Activated naive CD4-positive, alpha-beta T cell treated with anti-CD3 and anti-CD28 coated beads, Interleukin-2, amount 50 U/mL, for 24 hours (primary cell): ENCODE data around the gene TP63.

Experiments used
- H3K27ac Mint-ChIP-seq: one replicate; pipeline ENCODE4 v1.8.0; 2021; ENCODE audit warnings: mild to moderate bottlenecking, mixed read lengths
- H3K27me3 Mint-ChIP-seq: one replicate; pipeline ENCODE4 v1.8.0; 2021; ENCODE audit warnings: mixed read lengths
- H3K36me3 Mint-ChIP-seq: one replicate; pipeline ENCODE4 v1.8.0; 2021; ENCODE audit warnings: mixed read lengths
- H3K4me1 Mint-ChIP-seq: one replicate; pipeline ENCODE4 v1.8.0; 2021; ENCODE audit warnings: mixed read lengths
- H3K4me3 Mint-ChIP-seq: one replicate; pipeline ENCODE4 v1.8.0; 2021; ENCODE audit warnings: mild to moderate bottlenecking, mixed read lengths
- H3K9me3 Mint-ChIP-seq: one replicate; pipeline ENCODE4 v1.8.0; 2021; ENCODE audit warnings: mixed read lengths

The TP63 gene

DNA sequence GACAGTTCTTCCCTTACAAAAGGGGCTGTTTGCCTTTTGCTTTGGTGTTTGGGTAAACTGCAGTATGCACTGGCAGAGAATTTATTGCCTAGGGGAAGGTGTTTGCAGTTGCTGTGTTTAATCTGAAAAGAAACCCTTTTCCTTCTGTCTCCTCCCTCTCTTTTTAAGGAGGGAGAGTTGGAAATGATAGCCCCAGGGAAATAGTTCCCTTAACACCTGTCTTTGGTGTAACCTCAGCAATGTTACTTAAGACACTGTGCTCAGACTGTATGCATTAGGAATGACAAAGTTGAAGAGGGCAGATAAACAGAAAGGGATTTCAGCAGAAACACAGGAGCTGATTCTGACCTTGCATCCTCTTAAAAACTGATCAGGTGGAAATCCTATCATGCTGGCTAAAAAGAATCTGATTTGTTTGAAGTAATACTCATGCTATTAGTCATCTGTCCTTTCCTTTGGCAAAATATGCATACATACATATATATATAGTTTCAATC lies 125.4 kb downstream of the TP63 start:
- Mint-ChIP-seq H3K27me3 (no peaks in the 10 kb centered on the region), H3K9me3 (no peaks in the 10 kb centered on the region), H3K4me1 (no peaks in the 10 kb centered on the region), H3K36me3 (no peaks in the 10 kb centered on the region), H3K27ac (no peak overlapping the region), H3K4me3 (no peak overlapping the region)

DNA sequence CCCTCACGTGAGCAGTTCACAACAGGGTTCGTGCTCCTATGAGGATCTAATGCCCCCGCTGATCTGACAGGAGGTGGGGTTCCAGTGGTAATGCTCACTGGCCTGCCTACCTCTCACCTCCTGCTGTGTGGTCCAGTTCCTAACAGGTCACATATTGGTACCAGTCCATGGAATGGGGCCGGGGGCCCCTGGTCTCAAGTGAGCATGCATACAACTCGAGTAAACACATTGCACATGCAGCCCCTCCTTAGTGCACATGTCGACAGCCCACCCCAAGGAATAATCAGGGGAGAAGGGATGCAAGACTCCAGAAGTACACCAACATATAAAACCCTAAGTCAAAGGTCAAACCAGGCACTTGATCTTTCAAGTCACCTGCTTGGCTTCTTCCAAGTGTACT lies 127.0 kb downstream of the TP63 start:
- H3K4me3 Mint-ChIP-seq, result no peak overlapping the region

DNA sequence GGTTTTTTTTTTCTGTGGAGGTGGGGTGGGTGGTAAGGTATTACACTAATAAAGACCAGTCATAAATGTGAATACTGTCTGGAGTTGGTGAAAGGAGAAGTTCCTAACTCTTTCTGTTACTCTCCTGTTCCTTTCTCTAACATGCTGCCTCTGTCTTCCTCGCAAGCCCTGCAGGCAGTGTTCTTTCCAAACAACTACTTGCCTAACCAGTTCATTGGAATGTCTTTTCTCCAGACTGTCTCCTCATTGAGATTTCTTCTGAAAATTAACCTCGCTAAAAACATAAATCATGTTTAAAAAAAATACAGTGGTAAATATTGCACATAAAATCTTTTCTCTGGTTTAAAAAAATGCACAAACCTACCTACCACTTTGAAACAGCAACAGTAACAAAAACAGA lies 135.2 kb downstream of the TP63 start:
- Mint-ChIP-seq H3K27ac (no peak overlapping the region), H3K4me1 (no peaks in the 10 kb centered on the region), H3K36me3 (no peaks in the 10 kb centered on the region), H3K4me3 (no peak overlapping the region), H3K9me3 (no peaks in the 10 kb centered on the region), H3K27me3 (no peaks in the 10 kb centered on the region)

More for the DNA sequence above, 127.0 kb downstream of the TP63 start:
- no peaks in the 10 kb centered on the region for H3K36me3 Mint-ChIP-seq
- H3K27ac Mint-ChIP-seq, result no peak overlapping the region
- H3K9me3 Mint-ChIP-seq, result no peaks in the 10 kb centered on the region
- no peaks in the 10 kb centered on the region for H3K27me3 Mint-ChIP-seq
- no peaks in the 10 kb centered on the region for H3K4me1 Mint-ChIP-seq

DNA sequence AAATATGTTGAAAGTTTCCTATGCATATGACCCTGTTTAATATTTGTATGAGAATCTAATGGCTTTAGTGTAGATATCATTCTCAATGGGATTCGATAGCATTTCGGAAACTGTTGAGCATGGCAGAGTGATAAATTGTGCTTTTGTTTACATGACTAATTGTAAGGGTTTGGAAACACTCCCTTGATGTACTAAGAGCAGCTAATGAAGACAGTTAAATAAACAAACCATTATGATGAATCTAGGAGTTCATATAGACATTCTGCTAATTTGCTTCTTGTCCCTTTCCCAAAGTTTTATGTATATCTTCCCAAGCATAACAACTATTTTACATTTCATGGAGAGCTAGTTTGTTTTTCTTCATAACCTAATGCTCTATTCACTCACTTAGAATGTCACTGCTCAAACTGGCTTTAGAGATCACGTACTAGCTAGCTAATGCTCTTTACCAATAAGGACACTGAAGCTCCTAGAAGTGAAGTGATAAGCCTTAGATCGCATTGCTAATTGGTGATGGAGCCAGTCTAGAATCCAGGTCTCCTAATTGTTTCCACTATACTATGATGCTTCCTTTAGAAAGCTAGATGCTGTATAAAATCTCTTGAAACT lies 140.8 kb downstream of the TP63 start:
- Mint-ChIP-seq H3K4me1 (no peaks in the 10 kb centered on the region), H3K4me3 (no peak overlapping the region), H3K9me3 (no peaks in the 10 kb centered on the region), H3K27me3 (no peaks in the 10 kb centered on the region), H3K36me3 (no peaks in the 10 kb centered on the region), H3K27ac (no peak overlapping the region)

DNA sequence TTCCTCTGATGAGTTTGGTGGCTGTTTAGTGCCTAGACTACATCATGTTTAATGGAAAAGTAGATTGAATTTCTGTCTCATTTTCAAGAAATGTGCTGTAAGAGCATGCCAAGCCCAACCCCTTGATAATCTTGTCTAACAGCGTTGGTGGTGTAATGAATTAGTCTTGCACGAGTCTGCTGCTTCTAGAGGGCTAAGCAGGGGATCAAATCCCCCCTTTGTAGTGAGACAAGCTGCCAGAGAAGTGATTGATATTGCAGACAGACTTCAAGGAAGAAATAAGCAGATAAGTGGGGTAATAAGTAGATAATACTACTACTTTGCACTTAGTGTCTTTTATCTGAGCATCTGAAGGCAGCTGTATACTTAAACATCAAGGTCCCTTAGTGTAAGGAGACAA lies 141.4 kb downstream of the TP63 start:
- H3K27ac Mint-ChIP-seq, result no peak overlapping the region
- no peaks in the 10 kb centered on the region for H3K27me3 Mint-ChIP-seq
- H3K4me3 Mint-ChIP-seq, result no peak overlapping the region
- no peaks in the 10 kb centered on the region for H3K4me1 Mint-ChIP-seq
- H3K9me3 Mint-ChIP-seq, result no peaks in the 10 kb centered on the region
- no peaks in the 10 kb centered on the region for H3K36me3 Mint-ChIP-seq

DNA sequence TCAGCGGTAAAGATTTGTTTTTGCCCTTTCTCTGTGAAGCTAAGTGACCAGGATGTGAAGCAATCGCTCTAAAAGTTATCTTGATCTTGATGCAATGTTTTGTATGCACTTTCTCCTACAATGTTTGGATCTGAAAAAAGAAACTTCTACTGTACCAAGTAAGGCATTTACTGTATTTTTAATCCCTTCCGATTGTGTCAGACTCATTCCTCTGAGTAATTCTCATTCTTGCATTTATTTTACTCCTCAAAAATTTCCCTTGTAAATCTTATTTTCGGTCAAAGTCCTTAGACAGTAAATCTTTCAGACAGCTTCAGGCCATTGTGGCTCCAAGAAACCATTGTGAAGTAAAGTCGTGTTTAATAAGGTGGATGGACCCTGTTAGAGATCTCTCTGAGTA lies 141.9 kb downstream of the TP63 start:
- Mint-ChIP-seq H3K36me3 (no peaks in the 10 kb centered on the region), H3K27ac (no peak overlapping the region), H3K4me3 (no peak overlapping the region), H3K27me3 (no peaks in the 10 kb centered on the region), H3K9me3 (no peaks in the 10 kb centered on the region), H3K4me1 (no peaks in the 10 kb centered on the region)

DNA sequence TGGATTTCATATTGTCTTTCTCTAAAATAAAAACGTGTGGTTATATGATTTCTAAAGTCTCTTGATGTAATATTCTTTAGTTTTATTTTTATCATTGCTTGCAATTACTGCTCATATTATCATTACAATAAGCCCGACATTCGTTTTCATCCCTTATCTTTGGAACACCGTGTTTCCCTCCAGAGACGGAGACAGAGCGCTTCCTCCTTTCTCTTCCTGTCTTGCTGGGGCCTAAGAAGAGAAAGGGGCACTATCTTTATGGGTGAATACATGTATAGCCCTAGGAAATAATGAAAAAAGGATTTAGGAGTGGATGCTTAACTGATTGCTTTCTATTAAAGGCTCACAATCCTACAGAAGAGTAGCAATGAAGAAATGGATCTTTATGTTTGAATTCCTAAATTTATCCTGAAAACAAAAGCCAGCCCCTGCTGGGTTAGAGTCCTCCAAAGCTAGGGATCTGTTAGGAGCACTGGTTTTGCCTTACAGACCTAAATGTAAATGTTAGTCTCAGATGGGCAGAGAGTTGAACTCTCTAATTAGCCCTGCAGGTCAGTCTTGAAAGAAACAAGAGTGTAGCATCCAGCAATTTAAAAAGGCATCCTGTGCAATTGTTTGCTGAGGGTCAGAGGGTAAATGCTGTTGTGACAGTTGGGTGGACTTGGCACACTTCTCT lies 145.1 kb downstream of the TP63 start:
- no peak overlapping the region for H3K4me3 Mint-ChIP-seq
- no peaks in the 10 kb centered on the region for H3K27me3 Mint-ChIP-seq
- no peaks in the 10 kb centered on the region for H3K9me3 Mint-ChIP-seq

DNA sequence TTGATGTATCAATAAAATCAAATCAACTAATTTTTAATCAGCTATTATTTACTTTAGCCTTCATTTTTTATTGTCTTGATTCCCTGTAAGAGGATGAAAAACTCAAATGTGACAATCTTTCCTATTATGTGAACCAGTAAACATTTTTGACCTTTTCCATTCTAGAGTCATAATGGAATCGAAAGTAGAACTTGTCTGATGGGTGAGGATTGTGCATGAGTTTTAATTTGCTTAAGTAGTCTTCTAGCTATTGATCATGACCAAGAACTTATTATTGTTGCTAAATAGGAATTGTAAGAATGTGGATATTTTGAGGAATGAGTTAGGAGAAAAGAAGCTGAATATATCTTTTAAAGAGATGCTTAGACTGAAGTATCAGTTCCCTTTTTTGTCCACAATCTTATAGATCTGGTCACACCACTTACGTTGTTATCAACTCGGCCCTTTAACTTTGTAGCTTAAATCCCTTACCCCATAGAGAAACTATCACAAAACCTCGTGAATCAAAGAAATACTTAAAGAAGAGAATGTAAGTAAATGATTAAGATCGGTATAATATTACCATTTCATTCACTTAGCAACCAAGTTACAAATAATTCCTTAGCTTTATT lies 147.3 kb downstream of the TP63 start:
- no peaks in the 10 kb centered on the region for H3K36me3 Mint-ChIP-seq
- no peaks in the 10 kb centered on the region for H3K27me3 Mint-ChIP-seq
- H3K4me3 Mint-ChIP-seq, result no peak overlapping the region
- H3K4me1 Mint-ChIP-seq, result no peaks in the 10 kb centered on the region
- H3K9me3 Mint-ChIP-seq, result no peaks in the 10 kb centered on the region
- no peak overlapping the region for H3K27ac Mint-ChIP-seq

More for the DNA sequence above, 145.1 kb downstream of the TP63 start:
- Mint-ChIP-seq H3K36me3 (no peaks in the 10 kb centered on the region), H3K27ac (no peak overlapping the region), H3K4me1 (no peaks in the 10 kb centered on the region)

DNA sequence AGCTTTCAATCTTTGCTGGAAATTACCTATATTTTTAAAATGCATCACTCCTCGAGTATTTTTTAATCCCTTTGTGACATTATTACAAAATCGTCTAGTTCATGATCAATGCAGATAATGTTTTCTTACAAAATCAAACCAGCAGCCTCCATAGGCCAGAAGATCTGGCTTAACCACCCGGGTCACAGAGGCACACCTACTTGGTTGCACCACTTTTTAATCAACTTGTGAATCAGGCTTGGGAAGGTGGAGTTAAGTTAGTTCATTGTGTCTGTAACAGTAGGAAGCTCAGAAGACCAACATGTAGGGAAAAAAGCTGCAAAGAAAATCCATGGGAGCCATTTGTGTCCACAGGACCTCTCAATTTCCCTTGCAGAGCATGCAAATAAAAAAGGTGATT lies 148.0 kb downstream of the TP63 start:
- no peak overlapping the region for H3K27ac Mint-ChIP-seq
- no peaks in the 10 kb centered on the region for H3K36me3 Mint-ChIP-seq
- H3K4me3 Mint-ChIP-seq, result no peak overlapping the region
- no peaks in the 10 kb centered on the region for H3K27me3 Mint-ChIP-seq
- H3K4me1 Mint-ChIP-seq, result no peaks in the 10 kb centered on the region
- no peaks in the 10 kb centered on the region for H3K9me3 Mint-ChIP-seq

DNA sequence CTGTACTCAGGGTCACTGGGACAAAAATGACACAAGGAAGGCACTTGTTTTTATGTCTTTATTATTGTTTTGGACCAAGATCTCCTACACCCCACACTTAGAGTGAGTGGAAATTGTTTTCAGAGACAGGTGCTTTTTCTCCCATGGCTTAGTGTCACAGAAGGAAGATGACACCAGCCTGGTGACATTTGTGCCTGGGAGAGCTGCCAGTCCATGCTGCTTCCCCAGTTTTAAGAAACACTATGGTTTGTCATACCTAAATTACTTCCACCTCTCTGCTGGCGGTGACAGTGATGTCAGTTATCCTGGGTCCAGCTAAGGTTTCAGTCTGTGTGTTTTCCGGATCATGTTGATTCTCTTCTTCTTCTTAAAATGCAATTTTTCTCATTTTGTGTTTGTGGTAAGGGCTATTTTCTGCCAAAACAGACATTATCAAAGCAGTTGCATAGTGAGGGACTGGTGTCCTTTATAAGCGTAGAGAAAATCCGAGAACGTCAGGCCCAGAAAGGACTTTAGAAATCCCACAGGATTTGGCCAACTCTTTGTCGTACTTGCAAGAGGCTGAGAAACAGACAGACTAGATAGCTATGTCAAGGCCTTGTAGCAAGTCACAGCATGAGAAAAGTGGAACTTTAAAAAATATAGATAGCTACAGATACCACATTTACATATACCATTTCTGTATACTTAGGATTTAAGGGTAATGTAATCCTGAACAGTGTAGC lies 149.5 kb downstream of the TP63 start:
- Mint-ChIP-seq H3K27ac (no peak overlapping the region), H3K9me3 (no peaks in the 10 kb centered on the region), H3K27me3 (no peaks in the 10 kb centered on the region), H3K4me1 (no peaks in the 10 kb centered on the region), H3K4me3 (no peak overlapping the region), H3K36me3 (no peaks in the 10 kb centered on the region)

DNA sequence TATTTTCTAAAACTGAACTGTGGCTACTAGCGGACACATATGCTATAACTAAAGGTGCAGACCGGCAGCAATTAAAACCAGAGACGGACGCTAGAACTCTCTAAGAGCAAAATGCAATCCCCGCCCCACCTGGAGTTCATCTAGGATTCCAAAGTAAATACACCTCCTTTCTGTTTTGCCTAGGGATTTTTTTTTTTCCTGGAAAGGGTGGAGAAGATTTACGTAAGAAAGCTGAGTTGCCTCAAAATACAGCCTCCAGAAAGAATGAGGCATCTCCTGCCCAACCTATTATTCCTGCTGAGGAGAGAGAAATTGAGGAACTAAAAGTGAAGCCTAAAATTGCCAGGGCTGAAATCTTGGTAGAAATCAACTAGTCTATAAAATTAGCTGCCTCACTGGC lies 150.2 kb downstream of the TP63 start:
- H3K27me3 Mint-ChIP-seq, result no peaks in the 10 kb centered on the region
- H3K36me3 Mint-ChIP-seq, result no peaks in the 10 kb centered on the region
- H3K27ac Mint-ChIP-seq, result no peak overlapping the region
- H3K4me3 Mint-ChIP-seq, result no peak overlapping the region
- H3K9me3 Mint-ChIP-seq, result no peaks in the 10 kb centered on the region
- no peaks in the 10 kb centered on the region for H3K4me1 Mint-ChIP-seq

DNA sequence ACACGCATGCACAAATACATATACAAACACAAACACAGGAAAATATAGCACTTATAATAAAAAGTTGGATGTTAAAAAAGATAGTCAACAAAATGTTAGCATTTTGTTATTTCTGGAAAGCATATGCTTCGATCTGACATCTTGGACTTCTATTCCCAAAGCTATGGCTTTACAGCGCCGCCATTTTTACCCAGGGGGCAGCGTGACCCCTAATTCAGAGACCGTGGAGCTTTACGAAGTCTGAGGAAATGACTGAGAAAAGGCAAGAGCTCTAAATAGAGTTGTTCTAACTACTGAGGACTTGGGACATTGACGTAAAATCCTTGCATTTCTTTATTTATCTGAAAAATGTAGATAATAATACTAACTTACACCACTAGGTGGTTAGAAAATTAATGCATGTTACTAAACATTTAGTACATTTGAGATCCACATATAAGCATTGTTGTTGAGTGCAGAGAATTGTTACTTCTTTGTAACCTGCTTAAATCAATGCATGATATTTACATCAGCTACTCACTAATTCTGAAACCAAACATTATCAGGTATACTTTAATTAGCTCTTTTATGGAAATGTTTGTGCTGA lies 155.4 kb downstream of the TP63 start:
- Mint-ChIP-seq H3K27me3 (no peaks in the 10 kb centered on the region), H3K4me3 (no peak overlapping the region), H3K36me3 (no peaks in the 10 kb centered on the region), H3K9me3 (no peaks in the 10 kb centered on the region), H3K4me1 (peaks cover 10% of the 10 kb centered on the region), H3K27ac (no peak overlapping the region)

DNA sequence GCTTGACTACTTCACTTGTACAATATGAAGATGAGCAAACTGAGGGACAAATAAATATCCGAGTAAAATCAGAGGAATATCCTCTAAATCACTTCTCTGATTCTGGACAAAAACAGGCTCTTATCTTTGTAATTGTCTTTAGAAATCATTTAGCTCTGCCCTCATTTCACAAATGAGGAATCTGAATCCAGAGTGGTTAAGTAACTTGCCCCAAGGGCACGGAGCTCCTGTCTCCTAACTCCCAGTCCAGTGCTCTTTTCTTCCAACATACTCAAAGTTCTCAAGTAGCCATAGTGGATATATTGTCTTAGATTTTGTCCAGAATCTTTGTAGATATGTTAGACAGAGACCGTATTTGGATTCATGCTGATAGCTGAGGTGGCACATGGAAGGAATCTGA lies 156.0 kb downstream of the TP63 start:
- no peaks in the 10 kb centered on the region for H3K27me3 Mint-ChIP-seq
- H3K27ac Mint-ChIP-seq, result no peak overlapping the region
- no peaks in the 10 kb centered on the region for H3K9me3 Mint-ChIP-seq
- H3K36me3 Mint-ChIP-seq, result no peaks in the 10 kb centered on the region
- H3K4me1 Mint-ChIP-seq, result peaks cover 10% of the 10 kb centered on the region
- no peak overlapping the region for H3K4me3 Mint-ChIP-seq

DNA sequence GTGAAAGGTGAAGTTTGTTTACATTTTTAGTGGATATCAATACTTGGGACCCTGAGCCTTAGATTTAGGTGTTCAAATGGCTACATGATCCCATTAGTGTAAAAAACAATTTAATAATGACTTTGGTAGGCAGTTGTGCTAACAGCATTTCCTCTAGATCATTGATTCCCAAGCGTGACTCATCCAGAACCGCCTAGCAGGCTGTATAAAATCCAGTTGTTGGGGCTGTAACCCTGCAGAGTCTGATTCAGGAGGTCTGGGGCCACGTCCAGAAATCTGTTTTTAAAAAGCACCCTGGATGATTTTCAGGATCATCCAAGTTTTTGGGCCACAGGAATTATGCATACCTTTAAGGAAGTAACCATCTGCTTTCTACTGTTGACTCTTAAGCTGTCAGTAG lies 156.4 kb downstream of the TP63 start:
- H3K27me3 Mint-ChIP-seq, result no peaks in the 10 kb centered on the region
- H3K4me3 Mint-ChIP-seq, result no peak overlapping the region
- H3K4me1 Mint-ChIP-seq, result peaks cover 10% of the 10 kb centered on the region
- H3K9me3 Mint-ChIP-seq, result no peaks in the 10 kb centered on the region
- H3K27ac Mint-ChIP-seq, result no peak overlapping the region
- no peaks in the 10 kb centered on the region for H3K36me3 Mint-ChIP-seq

DNA sequence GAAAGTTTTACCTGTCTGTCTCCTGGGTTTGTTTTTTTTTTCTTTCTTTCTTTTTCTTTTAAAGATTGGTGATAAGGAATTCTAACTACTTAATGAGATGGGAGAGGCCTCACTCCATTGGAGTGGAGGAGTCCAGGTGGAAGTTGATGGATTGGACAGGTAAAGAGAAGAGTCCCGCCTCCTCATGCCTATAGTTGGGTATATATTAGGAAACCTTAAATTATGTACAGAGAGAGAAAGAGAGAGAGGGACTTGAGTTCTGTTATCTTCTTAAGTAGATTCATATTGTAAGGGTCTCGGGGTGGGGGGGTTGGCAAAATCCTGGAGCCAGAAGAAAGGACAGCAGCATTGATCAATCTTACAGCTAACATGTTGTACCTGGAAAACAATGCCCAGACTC lies 158.2 kb downstream of the TP63 start:
- Mint-ChIP-seq H3K4me1 (peaks cover 13% of the 10 kb centered on the region), H3K36me3 (no peaks in the 10 kb centered on the region), H3K9me3 (no peaks in the 10 kb centered on the region), H3K27me3 (no peaks in the 10 kb centered on the region), H3K4me3 (no peak overlapping the region), H3K27ac (no peak overlapping the region)

DNA sequence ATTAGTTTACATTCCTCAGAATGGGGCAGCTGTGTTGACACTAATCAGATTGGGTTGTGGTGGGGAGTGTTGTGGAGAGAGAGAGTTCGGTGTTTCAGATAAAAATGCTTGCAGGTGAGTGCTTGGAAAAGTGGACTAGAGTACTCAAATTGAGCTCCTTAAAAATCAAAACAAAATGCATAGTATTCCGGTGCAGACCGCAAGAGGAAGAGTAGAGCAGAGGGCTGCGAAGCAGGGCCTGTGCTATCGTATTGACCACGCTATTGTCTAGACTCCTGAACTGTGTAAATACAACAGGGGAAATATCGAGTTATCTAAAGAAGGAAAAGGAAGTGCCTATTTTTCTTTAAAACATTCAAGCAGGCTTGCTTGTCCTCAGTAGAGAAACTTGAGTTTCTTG lies 159.5 kb downstream of the TP63 start:
- Mint-ChIP-seq H3K9me3 (no peaks in the 10 kb centered on the region), H3K36me3 (no peaks in the 10 kb centered on the region), H3K4me3 (no peak overlapping the region), H3K27me3 (no peaks in the 10 kb centered on the region), H3K27ac (no peak overlapping the region), H3K4me1 (peaks cover 23% of the 10 kb centered on the region)
